Uterus (tissue), 4 donors: Measurements from ENCODE around the gene SLC8A1. TPM values are rescaled to one million over a fixed set of nuclear protein-coding genes. Genes with fewer than 3 reads are reported as not detected.

ENCODE experiments used
- DNase-seq, 2 donors: peaks; one replicate each; pipeline ENCODE4 v3.0.0-alpha.2; 2019 to 2020
- H3K27ac ChIP-seq, 2 donors: fragments of 200-600 bp; sonication (generic); 1 replicate in 1 of 2; 2 replicates in 1 of 2; pipeline ENCODE4 v1.5.1; 2016 to 2018
- H3K27me3 ChIP-seq, 2 donors: fragments of 200-600 bp; sonication (generic); one replicate each; pipeline ENCODE4 v1.5.1; 2018 to 2019; ENCODE audit warnings: control low read depth in 1 of 2
- H3K36me3 ChIP-seq, 2 donors: fragments of 200-600 bp; sonication (generic); one replicate each; pipeline ENCODE4 v1.5.1; 2019; ENCODE audit warnings: control low read depth in 1 of 2
- H3K4me1 ChIP-seq, 2 donors: fragments of 200-600 bp; sonication (generic); one replicate each; pipeline ENCODE4 v1.5.1; 2018 to 2019; ENCODE audit warnings: control low read depth in 1 of 2
- H3K4me3 ChIP-seq, 2 donors: fragments of 200-600 bp; sonication (generic); 1 replicate in 1 of 2; 2 replicates in 1 of 2; pipeline ENCODE4 v1.5.1; 2018 to 2019; ENCODE audit warnings: mild to moderate bottlenecking in 1 of 2
- H3K9me3 ChIP-seq, 2 donors: fragments of 200-600 bp; sonication (generic); one replicate each; pipeline ENCODE4 v1.5.1; 2019; ENCODE audit warnings: control low read depth in 1 of 2
- CTCF ChIP-seq, 4 experiments: fragments of 200-600 bp in 2 of 4; fragments of 450-650 bp in 2 of 4; sonication (generic) in 2 of 4; IDR thresholded peaks; one replicate each; pipeline ENCODE4 v1.5.1; 2016 to 2019; ENCODE audit warnings: antibody characterized with exemption in 4 of 4, mild to moderate bottlenecking in 2 of 4, moderate library complexity in 1 of 4
- POLR2A ChIP-seq, 2 donors: fragments of 450-650 bp; IDR thresholded peaks; one replicate each; pipeline ENCODE4 v1.6.1; 2016; ENCODE audit warnings: antibody characterized with exemption in 2 of 2, mild to moderate bottlenecking in 1 of 2, moderate library complexity in 1 of 2
- intact Hi-C: fragments of 100-400 bp; cut with DNase I; formaldehyde crosslinking; loops from one replicate; pipeline ENCODE4 v1.15.1; 2023; ENCODE audit warnings: low total_unique reads
- total RNA-seq, 4 donors: library from RNA; depleted of rRNA in 3 of 4; stranded (reverse); fragments of >200 nt in 3 of 4; gene quantifications; one replicate each; pipeline versions ENCODE4 v1.1.0 to v1.2.4, GENCODE V29; 2014 to 2023
- donor health status: DM: yes; HTN: yes; CAD: no.

SLC8A1 gene
- total RNA-seq, 4 donors from 2014 or later: 61.2 to 257 (median 140) TPM

GRCh38 chr2:40458271-40458794 is 6.4 kb upstream of the SLC8A1 start:
- intact Hi-C loops: no loop called here
- Histone ChIP-seq H3K27me3 (no peaks in the 10 kb centered on the region), H3K4me3 (no peak overlapping the region), H3K27ac (peak overlapping the region in 1 of 2 donors; percentile 7), H3K4me1 (no peaks in the 10 kb centered on the region), H3K36me3 (no peaks in the 10 kb centered on the region), H3K9me3 (no peaks in the 10 kb centered on the region)
- TF ChIP-seq CTCF (IDR thresholded peaks at IDR 0.05): no peak
- TF ChIP-seq POLR2A (IDR thresholded peaks at IDR 0.05): no peak
- no peak for DNase-seq

GRCh38 chr2:40457837-40458236 is 5.9 kb upstream of the SLC8A1 start:
- Histone ChIP-seq H3K27ac (peak overlapping the region in 1 of 2 donors; percentile 7), H3K4me1 (no peaks in the 10 kb centered on the region), H3K36me3 (no peaks in the 10 kb centered on the region), H3K9me3 (no peaks in the 10 kb centered on the region), H3K4me3 (no peak overlapping the region), H3K27me3 (no peaks in the 10 kb centered on the region)
- no peak for DNase-seq
- TF ChIP-seq POLR2A (IDR thresholded peaks at IDR 0.05) (no peak), CTCF (IDR thresholded peaks at IDR 0.05) (no peak)
- intact Hi-C loops: no loop called here

GRCh38 chr2:40457366-40457765 is 5.5 kb upstream of the SLC8A1 start:
- TF ChIP-seq POLR2A (IDR thresholded peaks at IDR 0.05): no peak
- H3K4me3 ChIP-seq: no peak overlapping the region

DNA sequence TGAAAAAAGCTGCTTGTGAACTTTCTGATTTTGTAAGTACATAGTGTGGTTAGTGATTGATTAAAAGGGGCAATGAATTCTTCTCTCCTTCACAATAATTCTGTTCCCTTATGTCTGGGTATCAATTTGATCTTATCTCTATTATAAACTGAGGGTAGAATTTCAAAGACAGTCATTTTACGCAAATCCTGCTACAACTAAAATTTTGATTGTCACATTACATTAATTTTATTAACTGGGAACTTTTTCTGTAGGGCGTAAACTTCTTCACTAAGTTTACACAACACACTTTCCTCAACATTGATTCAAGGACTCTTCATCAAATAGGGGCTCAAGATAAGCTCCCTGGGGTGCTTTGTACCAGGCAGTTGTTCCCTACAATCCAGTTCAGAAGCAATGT is 5.0 kb upstream of the SLC8A1 start:
- intact Hi-C loops: no loop called here
- H3K27me3 ChIP-seq: no peaks in the 10 kb centered on the region
- H3K4me1 ChIP-seq: no peaks in the 10 kb centered on the region
- no peak for TF ChIP-seq POLR2A (IDR thresholded peaks at IDR 0.05)
- no peak for TF ChIP-seq CTCF (IDR thresholded peaks at IDR 0.05)
- H3K27ac ChIP-seq: no peak overlapping the region
- H3K9me3 ChIP-seq: no peaks in the 10 kb centered on the region
- H3K4me3 ChIP-seq: no peak overlapping the region
- no peaks in the 10 kb centered on the region for H3K36me3 ChIP-seq
- DNase-seq: no peak

More at GRCh38 chr2:40457366-40457765, 5.5 kb upstream of the SLC8A1 start:
- Histone ChIP-seq H3K4me1 (no peaks in the 10 kb centered on the region), H3K9me3 (no peaks in the 10 kb centered on the region), H3K27ac (peak overlapping the region in 1 of 2 donors; percentile 7), H3K27me3 (no peaks in the 10 kb centered on the region), H3K36me3 (no peaks in the 10 kb centered on the region)
- intact Hi-C loops: no loop called here
- no peak for DNase-seq

DNA sequence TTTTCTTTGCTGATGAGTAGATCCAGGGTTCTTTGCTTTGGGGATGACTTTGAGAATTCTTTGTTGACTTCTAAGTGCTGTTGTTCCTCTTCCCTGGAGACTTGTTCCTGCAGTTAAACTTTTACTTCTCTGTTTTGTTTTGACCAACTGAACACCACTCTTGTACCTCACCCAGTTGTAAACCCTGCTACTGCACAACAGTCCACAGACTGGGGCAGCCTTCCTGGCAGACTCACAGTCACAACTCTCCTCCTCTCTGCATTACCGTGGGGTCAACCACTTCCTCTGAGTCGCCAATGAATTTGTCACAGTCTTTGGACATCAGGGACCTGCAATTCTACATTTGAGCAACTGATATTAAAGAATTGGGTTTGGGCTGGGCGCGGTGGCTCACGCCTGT is 3.8 kb upstream of the SLC8A1 start:
- Histone ChIP-seq H3K9me3 (no peaks in the 10 kb centered on the region), H3K36me3 (no peaks in the 10 kb centered on the region), H3K27me3 (no peaks in the 10 kb centered on the region), H3K4me3 (no peak overlapping the region), H3K27ac (no peak overlapping the region), H3K4me1 (no peaks in the 10 kb centered on the region)
- DNase-seq: no peak
- intact Hi-C loops: no loop called here
- TF ChIP-seq CTCF (IDR thresholded peaks at IDR 0.05) (no peak), POLR2A (IDR thresholded peaks at IDR 0.05) (no peak)

DNA sequence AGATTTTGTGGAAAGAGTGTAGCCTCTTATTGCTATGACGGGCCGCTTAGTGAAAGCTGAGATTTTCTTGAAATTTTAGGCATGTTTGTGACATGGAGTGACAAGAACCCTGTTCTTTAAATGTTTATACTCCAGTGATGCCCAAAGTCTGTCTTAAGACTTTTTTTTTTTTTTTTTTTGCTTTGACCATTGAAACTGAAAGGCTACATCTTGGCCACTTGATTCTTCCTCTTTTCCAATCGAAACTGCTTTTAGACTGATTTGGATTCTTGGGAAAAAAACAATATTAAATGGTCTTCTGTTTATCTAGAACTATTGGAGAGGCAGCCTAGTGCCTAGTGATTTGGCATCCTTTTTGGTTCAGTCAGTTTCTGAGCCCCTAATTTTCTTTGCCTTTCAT is 2.4 kb upstream of the SLC8A1 start:
- Histone ChIP-seq H3K4me1 (no peaks in the 10 kb centered on the region), H3K27me3 (no peaks in the 10 kb centered on the region), H3K9me3 (no peaks in the 10 kb centered on the region), H3K4me3 (no peak overlapping the region), H3K36me3 (no peaks in the 10 kb centered on the region), H3K27ac (no peak overlapping the region)
- DNase-seq: no peak
- intact Hi-C loops: no loop called here
- TF ChIP-seq POLR2A (IDR thresholded peaks at IDR 0.05): no peak
